IMR-90 (cell line): ENCODE data around the gene THADA.

Experiments
- BHLHE40 ChIP-seq: fragments of 150-350 bp; IDR thresholded peaks from 2 replicates; pipeline ENCODE4 v1.6.1; 2016; ENCODE audit warnings: mild to moderate bottlenecking, low read depth, low read length
- CTCF ChIP-seq: conservative IDR thresholded peaks from 2 replicates; pipeline ENCODE4 v1.5.1; 2012; ENCODE audit warnings: mild to moderate bottlenecking, low read depth, low read length, improper control_type of control experiment
- MXI1 ChIP-seq: IDR thresholded peaks from 2 replicates; pipeline ENCODE4 v1.6.1; 2012; ENCODE audit warnings: low read depth, mild to moderate bottlenecking, low read length, moderate library complexity, borderline replicate concordance
- NFE2L2 ChIP-seq: fragments of 150-350 bp; IDR thresholded peaks from 2 replicates; pipeline ENCODE4 v1.6.1; 2016; ENCODE audit warnings: low read depth, mild to moderate bottlenecking, low read length
- POLR2A ChIP-seq: IDR thresholded peaks from 2 replicates; pipeline ENCODE4 v1.6.1; 2012; ENCODE audit warnings: mild to moderate bottlenecking, low read depth, low read length
- RCOR1 ChIP-seq: IDR thresholded peaks from 2 replicates; pipeline ENCODE4 v1.6.1; 2012; ENCODE audit warnings: mild to moderate bottlenecking, low read length, improper control_type of control experiment; ENCODE audit not compliant: insufficient replicate concordance
- RFX5 ChIP-seq: IDR thresholded peaks from 2 replicates; pipeline ENCODE4 v1.8.0; 2012; ENCODE audit warnings: low read depth, mild to moderate bottlenecking, low read length, moderate library complexity
- SMC3 ChIP-seq: fragments of 150-350 bp; IDR thresholded peaks from 2 replicates; pipeline ENCODE4 v1.6.1; 2016; ENCODE audit warnings: low read depth, mild to moderate bottlenecking, antibody characterized with exemption, low read length, moderate library complexity
- TF ChIP-seq, protein P1 (sequence below): fragments of 150-350 bp; IDR thresholded peaks from 2 replicates; pipeline ENCODE4 v1.6.1; 2017; ENCODE audit warnings: mild to moderate bottlenecking, antibody characterized with exemption, low read length, low read depth

DNA sequence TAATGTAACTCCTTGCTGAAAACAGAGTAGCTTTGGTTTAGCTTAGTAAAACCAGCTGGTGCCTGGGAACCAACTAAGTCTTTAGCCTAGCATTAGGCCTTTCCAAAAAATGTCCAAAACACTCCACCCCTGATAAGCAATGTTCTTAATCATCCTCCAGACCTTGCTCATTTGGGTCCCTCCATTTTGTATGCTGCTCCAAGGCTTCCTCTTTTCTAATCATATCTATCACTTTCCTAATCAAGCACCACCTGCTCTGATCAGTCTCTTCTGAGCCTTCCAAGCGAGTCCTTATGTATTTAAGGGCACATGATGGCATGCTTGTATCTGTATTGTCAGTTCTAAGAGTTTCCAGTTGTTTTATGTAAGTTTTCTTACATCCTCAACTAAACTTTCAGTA is 23.6 kb downstream of the THADA start:
- TF ChIP-seq, protein P1, sequence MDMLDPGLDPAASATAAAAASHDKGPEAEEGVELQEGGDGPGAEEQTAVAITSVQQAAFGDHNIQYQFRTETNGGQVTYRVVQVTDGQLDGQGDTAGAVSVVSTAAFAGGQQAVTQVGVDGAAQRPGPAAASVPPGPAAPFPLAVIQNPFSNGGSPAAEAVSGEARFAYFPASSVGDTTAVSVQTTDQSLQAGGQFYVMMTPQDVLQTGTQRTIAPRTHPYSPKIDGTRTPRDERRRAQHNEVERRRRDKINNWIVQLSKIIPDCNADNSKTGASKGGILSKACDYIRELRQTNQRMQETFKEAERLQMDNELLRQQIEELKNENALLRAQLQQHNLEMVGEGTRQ, result no peak
- TF ChIP-seq CTCF, result no peak
- TF ChIP-seq SMC3, result no peak
- TF ChIP-seq MXI1, result no peak
- no peak for TF ChIP-seq POLR2A
- TF ChIP-seq RCOR1, result no peak
- no peak for TF ChIP-seq BHLHE40
- no peak for TF ChIP-seq NFE2L2
- no peak for TF ChIP-seq RFX5
